ENCODE results near the gene C3orf33.
"Not testable (repeated sequence)": the region's sequence is repeated elsewhere in the genome, so short reads cannot be mapped to it uniquely, and the experiment has no call there.

Gene C3orf33

GRCh38 chr3:155835341-155836071 lies 29.4 kb upstream of the C3orf33 start:
- H3K4me2 ChIP-seq = no peak overlapping the region
- H3K27ac ChIP-seq = no peak overlapping the region
- no peaks in the 10 kb centered on the region for H3K27me3 ChIP-seq
- peaks cover 51% of the 10 kb centered on the region for H3K36me3 ChIP-seq
- no peaks in the 10 kb centered on the region for H3K4me1 ChIP-seq
- no peak overlapping the region for H3K9ac ChIP-seq
- TF ChIP-seq Cebpa-rat (IDR thresholded peaks at IDR 0.05) = no peak
- no peak overlapping the region for H3K4me3 ChIP-seq
- peaks cover 13% of the 10 kb centered on the region for H3K9me3 ChIP-seq
- H4K20me1 ChIP-seq = no peaks in the 10 kb centered on the region

- not testable (repeated sequence) for H3K4me1 ChIP-seq, H3K27ac ChIP-seq, H3K4me3 ChIP-seq, H4K20me1 ChIP-seq, H3K9me3 ChIP-seq, H3K27me3 ChIP-seq, H3K4me2 ChIP-seq, H3K9ac ChIP-seq
- peaks cover 61% of the 10 kb centered on the region for H3K36me3 ChIP-seq
Measured at GRCh38 chr3:155828490-155829098, 22.5 kb upstream of the C3orf33 start.

- no peak overlapping the region for H3K9ac ChIP-seq
- no peak overlapping the region for H3K4me2 ChIP-seq
- H3K27me3 ChIP-seq = no peaks in the 10 kb centered on the region
- H3K36me3 ChIP-seq = no peaks in the 10 kb centered on the region
- no peaks in the 10 kb centered on the region for H3K4me1 ChIP-seq
- H3K9me3 ChIP-seq = 0 out of 2 replicates have a peak, but pooled peaks cover 4% of the 10 kb centered on the region
- TF ChIP-seq Cebpa-rat (IDR thresholded peaks at IDR 0.05) = no peak
- H4K20me1 ChIP-seq = no peaks in the 10 kb centered on the region
- H3K4me3 ChIP-seq = no peak overlapping the region
- no peak overlapping the region for H3K27ac ChIP-seq
Measured at GRCh38 chr3:155815030-155815545, 9.0 kb upstream of the C3orf33 start.

GRCh38 chr3:155813224-155813623 lies 7.1 kb upstream of the C3orf33 start:
- not testable (repeated sequence) for H3K4me3 ChIP-seq, H3K27me3 ChIP-seq, H3K27ac ChIP-seq, H3K9ac ChIP-seq, H3K36me3 ChIP-seq, H3K4me1 ChIP-seq, H4K20me1 ChIP-seq, H3K9me3 ChIP-seq, H3K4me2 ChIP-seq

GRCh38 chr3:155809181-155809580 lies 3.1 kb upstream of the C3orf33 start:
- Histone ChIP-seq H3K27ac (no peak overlapping the region), H3K4me2 (no peak overlapping the region), H3K36me3 (no peaks in the 10 kb centered on the region), H3K9ac (no peak overlapping the region), H4K20me1 (no peaks in the 10 kb centered on the region), H3K4me1 (peaks cover 7% of the 10 kb centered on the region; the same call in 1 of the 2 replicates), H3K4me3 (no peak overlapping the region), H3K9me3 (0 out of 2 replicates have a peak, but pooled peaks cover 4% of the 10 kb centered on the region), H3K27me3 (peaks cover 24% of the 10 kb centered on the region)
- no peak for TF ChIP-seq Cebpa-rat (IDR thresholded peaks at IDR 0.05)

GRCh38 chr3:155807823-155808222 lies 1.7 kb upstream of the C3orf33 start:
- TF ChIP-seq Cebpa-rat (IDR thresholded peaks at IDR 0.05) = no peak
- Histone ChIP-seq H3K9me3 (0 out of 2 replicates have a peak, but pooled peaks cover 2% of the 10 kb centered on the region), H3K4me2 (no peak overlapping the region), H3K36me3 (no peaks in the 10 kb centered on the region), H3K9ac (no peak overlapping the region), H3K27me3 (peaks cover 24% of the 10 kb centered on the region), H4K20me1 (no peaks in the 10 kb centered on the region), H3K4me1 (peaks cover 7% of the 10 kb centered on the region; the same call in 1 of the 2 replicates), H3K4me3 (no peak overlapping the region), H3K27ac (no peak overlapping the region)

- TF ChIP-seq Cebpa-rat (IDR thresholded peaks at IDR 0.05) = no peak
- Histone ChIP-seq H3K9me3 (no peaks in the 10 kb centered on the region), H3K36me3 (no peaks in the 10 kb centered on the region), H3K4me2 (peak overlapping the region; percentile 82), H3K4me1 (peaks cover 7% of the 10 kb centered on the region; the same call in 1 of the 2 replicates), H4K20me1 (no peaks in the 10 kb centered on the region), H3K27ac (peak overlapping the region; percentile 80), H3K27me3 (peaks cover 24% of the 10 kb centered on the region), H3K4me3 (peak overlapping the region; percentile 71), H3K9ac (peak overlapping the region; percentile 82)
Measured at GRCh38 chr3:155805204-155805801, 775 bp downstream of the C3orf33 start.

GRCh38 chr3:155804323-155804722 lies 1.8 kb downstream of the C3orf33 start:
- TF ChIP-seq Cebpa-rat (IDR thresholded peaks at IDR 0.05) = no peak
- Histone ChIP-seq H3K36me3 (no peaks in the 10 kb centered on the region), H3K4me3 (no peak overlapping the region), H3K4me1 (peaks cover 7% of the 10 kb centered on the region; the same call in 1 of the 2 replicates), H3K9ac (no peak overlapping the region), H3K27ac (no peak overlapping the region), H3K9me3 (no peaks in the 10 kb centered on the region), H3K27me3 (peaks cover 24% of the 10 kb centered on the region), H4K20me1 (no peaks in the 10 kb centered on the region), H3K4me2 (no peak overlapping the region)

GRCh38 chr3:155792532-155792931 lies 13.5 kb downstream of the C3orf33 start:
- H3K4me1 ChIP-seq = no peaks in the 10 kb centered on the region
- H3K4me3 ChIP-seq = no peak overlapping the region
- no peak overlapping the region for H3K27ac ChIP-seq
- peaks cover 12% of the 10 kb centered on the region; the same call in 1 of the 2 replicates for H3K36me3 ChIP-seq
- H3K9ac ChIP-seq = no peak overlapping the region
- no peak overlapping the region for H3K4me2 ChIP-seq
- H3K9me3 ChIP-seq = peaks cover 9% of the 10 kb centered on the region; the same call in 1 of the 2 replicates
- TF ChIP-seq Cebpa-rat (IDR thresholded peaks at IDR 0.05) = no peak
- no peaks in the 10 kb centered on the region for H4K20me1 ChIP-seq
- H3K27me3 ChIP-seq = no peaks in the 10 kb centered on the region

- Histone ChIP-seq H3K4me2 (no peak overlapping the region), H4K20me1 (no peaks in the 10 kb centered on the region), H3K9ac (no peak overlapping the region), H3K27me3 (no peaks in the 10 kb centered on the region), H3K4me1 (no peaks in the 10 kb centered on the region), H3K4me3 (no peak overlapping the region), H3K9me3 (peaks cover 9% of the 10 kb centered on the region; the same call in 1 of the 2 replicates), H3K36me3 (peaks cover 12% of the 10 kb centered on the region; the same call in 1 of the 2 replicates), H3K27ac (no peak overlapping the region)
- no peak for TF ChIP-seq Cebpa-rat (IDR thresholded peaks at IDR 0.05)
Measured at GRCh38 chr3:155791190-155791589, 14.9 kb downstream of the C3orf33 start.

Measured in BLaER1 (cell line).